Kasumi-1 (cell line): ENCODE results near the gene CTPS2.

Experiments
- DNase-seq, 2 experiments: peaks; one replicate each; lab custom pipeline; 2025; lab: John Stamatoyannopoulos, UW

Gene CTPS2

GRCh38 chrX:16714504-16714903 is 2.0 kb upstream of the CTPS2 start:
- DNase-seq, result no peak

GRCh38 chrX:16711893-16712547 is 449 bp downstream of the CTPS2 start:
- no peak for DNase-seq

- DNase-seq, result no peak
Measured at GRCh38 chrX:16711219-16711811, 1.2 kb downstream of the CTPS2 start.

- no peak for DNase-seq
Measured at GRCh38 chrX:16708016-16708415, 4.5 kb downstream of the CTPS2 start.

GRCh38 chrX:16705370-16705769 is 7.1 kb downstream of the CTPS2 start:
- no peak for DNase-seq

- DNase-seq, result no peak
Measured at GRCh38 chrX:16702700-16703599, 9.5 kb downstream of the CTPS2 start.

GRCh38 chrX:16700734-16701133 is 11.7 kb downstream of the CTPS2 start:
- no peak for DNase-seq

GRCh38 chrX:16699389-16699788 is 13.1 kb downstream of the CTPS2 start:
- DNase-seq, result no peak

GRCh38 chrX:16696956-16697355 is 15.5 kb downstream of the CTPS2 start:
- DNase-seq, result no peak

GRCh38 chrX:16695079-16695676 is 17.3 kb downstream of the CTPS2 start:
- peak; percentile 34 to 57 for DNase-seq

GRCh38 chrX:16687514-16687913 is 25.0 kb downstream of the CTPS2 start:
- no peak for DNase-seq

GRCh38 chrX:16683007-16683664 is 29.3 kb downstream of the CTPS2 start:
- DNase-seq, result no peak

GRCh38 chrX:16678689-16679088 is 33.8 kb downstream of the CTPS2 start:
- no peak for DNase-seq

- DNase-seq, result peak; percentile 20 to 39
Measured at GRCh38 chrX:16671005-16671404, 41.5 kb downstream of the CTPS2 start.

GRCh38 chrX:16666541-16666940 is 45.9 kb downstream of the CTPS2 start:
- no peak for DNase-seq

- no peak for DNase-seq
Measured at GRCh38 chrX:16665089-16665488, 47.4 kb downstream of the CTPS2 start.

GRCh38 chrX:16664626-16665025 is 47.8 kb downstream of the CTPS2 start:
- DNase-seq, result no peak

- no peak for DNase-seq
Measured at GRCh38 chrX:16664074-16664473, 48.4 kb downstream of the CTPS2 start.

GRCh38 chrX:16662402-16662801 is 50.1 kb downstream of the CTPS2 start:
- no peak for DNase-seq

GRCh38 chrX:16661495-16661894 is 51.0 kb downstream of the CTPS2 start:
- DNase-seq, result no peak

- DNase-seq, result no peak
Measured at GRCh38 chrX:16659321-16659720, 53.1 kb downstream of the CTPS2 start.

- no peak for DNase-seq
Measured at GRCh38 chrX:16658284-16658683, 54.2 kb downstream of the CTPS2 start.
